Measurements from ENCODE around the gene NR0B2.

DNA sequence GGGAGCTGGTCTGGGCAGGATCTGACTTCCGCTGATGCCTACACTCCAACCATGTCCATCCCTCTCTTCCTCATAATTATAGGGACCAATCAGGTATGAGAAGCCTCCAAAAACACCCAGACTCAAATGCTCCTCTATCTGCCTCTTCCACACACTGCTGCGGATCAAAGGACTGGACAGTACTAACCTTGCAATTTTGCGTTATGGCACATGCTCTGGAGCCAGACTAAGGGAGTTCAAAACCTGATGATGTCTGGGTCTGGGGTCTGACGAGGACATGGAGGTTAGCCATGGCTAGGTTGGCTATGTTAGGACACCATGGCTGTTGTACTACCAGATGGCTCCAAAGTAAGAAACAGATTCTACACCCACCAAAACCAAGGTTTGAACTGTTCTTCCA is 34.0 kb downstream of the NR0B2 start:
- TF ChIP-seq, protein P1, sequence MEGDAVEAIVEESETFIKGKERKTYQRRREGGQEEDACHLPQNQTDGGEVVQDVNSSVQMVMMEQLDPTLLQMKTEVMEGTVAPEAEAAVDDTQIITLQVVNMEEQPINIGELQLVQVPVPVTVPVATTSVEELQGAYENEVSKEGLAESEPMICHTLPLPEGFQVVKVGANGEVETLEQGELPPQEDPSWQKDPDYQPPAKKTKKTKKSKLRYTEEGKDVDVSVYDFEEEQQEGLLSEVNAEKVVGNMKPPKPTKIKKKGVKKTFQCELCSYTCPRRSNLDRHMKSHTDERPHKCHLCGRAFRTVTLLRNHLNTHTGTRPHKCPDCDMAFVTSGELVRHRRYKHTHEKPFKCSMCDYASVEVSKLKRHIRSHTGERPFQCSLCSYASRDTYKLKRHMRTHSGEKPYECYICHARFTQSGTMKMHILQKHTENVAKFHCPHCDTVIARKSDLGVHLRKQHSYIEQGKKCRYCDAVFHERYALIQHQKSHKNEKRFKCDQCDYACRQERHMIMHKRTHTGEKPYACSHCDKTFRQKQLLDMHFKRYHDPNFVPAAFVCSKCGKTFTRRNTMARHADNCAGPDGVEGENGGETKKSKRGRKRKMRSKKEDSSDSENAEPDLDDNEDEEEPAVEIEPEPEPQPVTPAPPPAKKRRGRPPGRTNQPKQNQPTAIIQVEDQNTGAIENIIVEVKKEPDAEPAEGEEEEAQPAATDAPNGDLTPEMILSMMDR (conservative IDR thresholded peaks at IDR 0.05; ENCODE audit: low read length), result no peak
- no peak for TF ChIP-seq EZH2phosphoT487 (IDR thresholded peaks at IDR 0.05; ENCODE audit: borderline replicate concordance, low read depth, low read length)

Measured in OCI-LY7 (cell line).